ENCODE results near the gene IL3.

The IL3 gene

DNA sequence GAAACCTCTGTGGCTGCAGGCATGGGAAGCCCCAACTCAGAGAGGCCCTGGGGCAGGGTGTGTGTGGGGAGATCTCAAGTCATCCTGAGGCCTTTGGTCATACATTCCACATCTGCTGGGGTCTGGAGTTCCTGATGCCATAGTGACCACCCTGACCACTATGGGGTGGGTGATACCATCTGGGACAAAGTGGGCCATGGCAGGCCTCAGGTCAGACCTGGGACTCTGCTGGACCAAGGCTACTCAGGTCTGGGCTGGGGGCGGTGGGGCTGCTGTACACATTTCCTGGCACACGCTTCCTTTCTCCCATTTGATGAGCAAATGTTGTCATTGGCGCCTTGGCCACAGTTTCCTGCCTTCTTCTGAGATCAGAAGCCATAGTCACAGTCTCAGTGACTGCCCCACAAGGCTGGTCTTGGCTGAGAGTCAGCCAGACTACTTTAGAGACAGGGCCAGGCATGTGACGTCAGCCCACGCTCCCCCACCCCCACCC is 33.9 kb upstream of the IL3 start:
- no peak for DNase-seq (ENCODE audit: low spot score)

- DNase-seq (ENCODE audit: low spot score): no peak
Observed at GRCh38 chr5:132027027-132027426, 33.4 kb upstream of the IL3 start.

GRCh38 chr5:132029609-132030330 is 30.7 kb upstream of the IL3 start:
- no peak for DNase-seq (ENCODE audit: low spot score)

DNA sequence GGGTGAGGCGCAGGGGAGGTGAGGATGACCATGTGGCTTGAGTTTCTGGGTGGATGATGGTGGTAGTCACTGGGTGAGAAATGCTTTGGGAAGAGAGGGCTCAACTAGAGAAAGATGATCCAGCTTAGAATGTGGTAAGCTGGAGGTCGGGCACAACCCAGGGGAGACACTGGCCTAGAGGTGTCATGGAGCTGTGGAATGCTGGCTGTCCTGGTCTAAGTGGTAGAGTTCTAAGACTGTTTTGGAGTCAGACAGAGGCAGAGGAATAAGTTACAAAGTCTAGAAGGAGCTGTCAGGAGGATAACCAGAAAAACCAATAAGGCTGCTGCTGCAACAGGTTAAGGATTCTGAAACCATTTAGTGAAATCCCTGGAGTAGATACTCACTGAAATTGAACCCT is 29.8 kb upstream of the IL3 start:
- no peak for DNase-seq (ENCODE audit: low spot score)

DNA sequence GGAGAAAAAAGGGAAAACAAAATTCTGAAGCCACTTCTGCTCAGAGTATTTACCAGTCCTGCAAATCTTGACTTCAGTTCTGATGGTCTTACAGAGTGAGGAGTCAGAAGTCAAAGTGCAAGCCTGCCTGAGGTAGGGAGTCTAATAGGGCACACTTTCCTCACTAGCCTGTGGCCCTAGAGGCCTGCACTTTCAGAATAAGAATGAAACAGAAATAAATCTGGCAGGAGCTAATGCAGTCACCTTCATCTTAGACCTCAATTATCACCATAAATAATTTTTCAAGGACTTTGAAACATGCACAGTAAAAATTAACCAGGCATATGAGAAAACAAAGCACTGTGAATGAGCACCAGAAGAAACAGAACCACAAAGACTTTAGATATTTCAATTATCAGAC is 28.3 kb upstream of the IL3 start:
- no peak for DNase-seq (ENCODE audit: low spot score)

GRCh38 chr5:132033122-132033521 is 27.3 kb upstream of the IL3 start:
- no peak for DNase-seq (ENCODE audit: low spot score)

GRCh38 chr5:132037353-132037752 is 23.1 kb upstream of the IL3 start:
- no peak for DNase-seq (ENCODE audit: low spot score)

- DNase-seq (ENCODE audit: low spot score): no peak
Observed at GRCh38 chr5:132044207-132044606, 16.2 kb upstream of the IL3 start.

- DNase-seq (ENCODE audit: low spot score): no peak
Observed at GRCh38 chr5:132046880-132047299, 13.6 kb upstream of the IL3 start.

DNA sequence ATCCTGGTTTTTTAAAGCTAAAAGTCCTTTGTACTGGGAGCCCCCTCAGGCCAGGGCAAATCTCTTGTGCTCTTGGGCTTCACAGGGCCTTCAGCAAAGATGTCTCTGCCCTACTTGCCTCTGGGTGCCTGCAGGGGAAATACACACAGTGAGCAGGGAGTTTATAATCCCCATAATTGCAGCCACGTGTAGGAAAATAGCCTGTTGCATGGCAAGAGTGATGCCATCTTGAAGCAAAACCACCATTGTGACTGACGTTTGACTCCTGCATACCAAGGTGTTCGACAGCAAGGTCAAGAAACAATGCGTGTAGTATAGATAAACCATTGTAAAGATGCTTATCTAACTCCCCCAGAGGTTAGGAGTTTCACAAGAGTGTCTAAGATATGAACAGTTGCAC is 11.4 kb upstream of the IL3 start:
- DNase-seq (ENCODE audit: low spot score): no peak

- no peak for DNase-seq (ENCODE audit: low spot score)
Observed at GRCh38 chr5:132049559-132049958, 10.9 kb upstream of the IL3 start.

- no peak for DNase-seq (ENCODE audit: low spot score)
Observed at GRCh38 chr5:132050136-132050535, 10.3 kb upstream of the IL3 start.

DNA sequence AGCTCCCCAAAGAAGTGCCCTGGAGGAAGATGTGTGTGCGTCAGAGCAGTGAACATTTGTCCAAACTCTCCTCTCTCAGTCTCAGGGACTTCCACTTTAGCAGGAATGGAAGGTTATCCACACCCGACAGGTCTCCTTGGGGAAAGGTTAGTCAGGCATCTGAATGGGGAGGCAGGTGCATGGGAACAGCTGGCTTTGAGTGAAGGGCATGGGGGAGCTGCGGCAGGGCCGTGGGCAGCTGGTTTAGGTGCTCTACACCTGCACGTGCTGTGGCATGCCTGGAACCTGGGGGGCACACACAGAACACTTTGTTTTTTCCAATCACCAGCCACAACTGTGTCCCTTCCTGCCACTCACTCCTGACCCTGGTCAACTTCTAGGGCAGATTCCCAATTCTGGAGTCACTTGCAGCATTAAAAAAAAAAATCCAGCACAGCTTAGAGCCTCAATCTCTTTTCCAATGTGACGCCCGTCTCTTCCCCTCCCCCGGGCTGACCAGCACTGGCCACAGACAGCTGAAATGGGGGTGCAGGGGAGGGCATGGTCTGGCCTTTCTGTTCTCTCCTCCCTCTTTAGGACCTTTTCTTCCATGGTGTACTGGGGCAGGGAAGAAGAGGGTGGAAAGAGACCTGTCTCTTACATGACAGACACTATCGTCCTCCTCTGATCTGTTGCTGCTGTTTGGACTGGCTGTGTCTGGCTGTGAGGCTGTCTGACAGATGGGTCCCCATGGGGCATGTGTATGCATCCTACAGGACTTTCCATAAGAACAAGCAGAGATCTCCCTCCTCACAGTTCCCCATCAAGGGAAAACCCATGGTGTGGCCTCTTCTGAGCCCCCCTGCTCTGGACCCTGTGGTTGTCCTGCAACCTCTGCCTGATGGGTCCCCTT is 9.5 kb upstream of the IL3 start:
- DNase-seq (ENCODE audit: low spot score): no peak

- no peak for DNase-seq (ENCODE audit: low spot score)
Observed at GRCh38 chr5:132052520-132052919, 7.9 kb upstream of the IL3 start.

DNA sequence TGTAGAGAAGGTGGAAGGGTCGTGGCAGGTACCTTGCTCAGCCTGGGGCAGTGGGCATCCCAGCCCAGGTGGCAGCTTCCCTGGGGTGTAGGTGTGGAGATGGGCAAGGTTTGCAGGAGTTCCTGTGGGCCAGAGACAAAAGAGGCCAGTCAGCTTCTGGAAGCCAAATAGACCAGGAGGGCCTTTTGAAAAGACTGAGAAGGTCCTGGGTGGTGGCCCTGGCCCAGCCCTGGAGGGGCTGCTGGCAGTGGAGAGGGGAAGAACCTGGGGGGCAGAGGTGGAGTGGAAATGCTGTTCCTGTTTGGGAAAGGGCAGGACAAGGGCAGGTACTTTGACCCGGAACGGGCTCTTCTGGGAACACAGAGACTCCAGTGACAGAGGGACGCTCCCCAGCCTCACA is 7.0 kb upstream of the IL3 start:
- DNase-seq (ENCODE audit: low spot score): no peak

DNA sequence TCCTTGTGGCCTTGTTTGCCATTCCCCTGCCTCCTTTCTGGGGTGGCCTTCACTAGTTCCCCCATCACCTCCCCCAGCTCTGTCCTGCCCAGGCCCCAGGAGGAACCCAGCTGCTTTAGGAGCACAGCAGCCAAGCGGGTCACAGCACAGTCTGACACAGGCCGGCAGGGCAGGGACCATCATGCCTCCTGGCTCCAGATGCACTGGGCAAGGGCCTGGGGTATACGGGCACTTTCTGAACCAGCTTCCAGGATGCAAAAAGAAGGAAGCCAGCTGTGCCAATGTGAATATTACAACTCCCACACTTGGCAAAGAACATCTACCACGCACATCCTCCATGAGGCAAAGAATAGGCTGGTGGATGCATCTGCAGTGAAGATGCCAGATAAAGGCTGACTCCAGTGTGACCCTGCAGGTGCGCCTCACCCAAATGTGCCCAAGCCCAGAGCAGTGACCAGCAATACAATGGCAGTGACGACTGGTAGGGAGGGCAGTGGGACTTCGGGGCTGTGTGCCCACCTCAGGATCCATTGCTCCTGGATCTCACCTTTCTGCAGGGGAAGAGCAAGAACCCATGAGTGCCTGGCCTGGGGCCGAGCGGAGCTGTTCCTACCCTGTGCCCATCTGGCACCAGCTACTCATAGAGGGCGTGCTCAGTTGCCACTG is 6.3 kb upstream of the IL3 start:
- no peak for DNase-seq (ENCODE audit: low spot score)

DNA sequence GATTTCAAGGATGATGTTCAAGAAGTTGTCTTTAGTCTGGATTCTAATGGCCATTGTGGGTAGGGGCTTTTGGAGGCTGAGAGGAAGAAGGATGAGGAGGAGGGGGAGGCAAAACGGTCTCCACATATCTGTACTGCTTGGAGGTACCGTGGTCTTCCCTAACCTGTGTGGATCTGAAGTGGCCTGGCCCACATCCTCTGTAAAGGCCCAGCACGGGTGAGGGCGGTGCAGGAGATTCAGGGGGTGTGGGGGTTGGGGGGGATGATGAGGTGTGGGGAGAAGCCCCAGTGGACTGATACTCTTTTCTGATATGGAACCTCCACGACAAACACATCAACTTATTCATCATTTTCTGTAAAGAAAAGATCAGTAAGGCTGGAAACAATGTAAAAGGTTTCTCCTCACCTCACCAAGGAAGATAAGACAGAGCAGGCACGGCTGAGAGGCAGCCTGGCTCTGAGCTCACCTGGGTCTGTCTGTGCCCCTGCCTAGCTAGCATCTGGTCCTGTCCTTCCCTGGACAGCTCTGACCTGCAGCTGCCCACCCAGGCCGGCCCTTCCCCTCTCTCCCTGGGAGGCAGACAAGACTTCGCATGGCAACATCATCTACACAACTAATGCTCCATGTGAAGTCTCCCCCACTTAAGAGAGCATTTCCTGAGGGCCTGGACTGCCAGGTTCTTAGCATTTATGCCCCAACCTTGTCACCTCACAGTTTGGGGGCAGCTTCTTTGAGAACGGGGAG is 5.6 kb upstream of the IL3 start:
- DNase-seq (ENCODE audit: low spot score): no peak

DNA sequence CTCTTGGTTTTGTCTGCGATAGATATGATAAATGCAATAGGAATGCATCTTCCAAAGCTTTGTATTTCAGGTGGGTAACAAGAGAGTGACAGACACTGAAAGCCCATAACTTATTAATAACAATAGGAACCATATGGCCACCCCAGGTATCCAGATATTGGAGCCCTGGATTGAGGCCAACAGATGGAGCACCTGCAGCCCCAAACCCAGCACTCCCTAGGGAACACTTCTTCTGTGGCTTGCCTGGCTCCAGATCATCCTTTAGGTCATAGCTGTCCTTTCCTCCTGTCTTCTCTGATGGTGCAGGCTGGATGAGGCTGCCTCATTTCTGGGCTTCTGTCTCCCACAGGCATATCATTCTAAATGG is 5.0 kb upstream of the IL3 start:
- DNase-seq (ENCODE audit: low spot score): no peak

DNA sequence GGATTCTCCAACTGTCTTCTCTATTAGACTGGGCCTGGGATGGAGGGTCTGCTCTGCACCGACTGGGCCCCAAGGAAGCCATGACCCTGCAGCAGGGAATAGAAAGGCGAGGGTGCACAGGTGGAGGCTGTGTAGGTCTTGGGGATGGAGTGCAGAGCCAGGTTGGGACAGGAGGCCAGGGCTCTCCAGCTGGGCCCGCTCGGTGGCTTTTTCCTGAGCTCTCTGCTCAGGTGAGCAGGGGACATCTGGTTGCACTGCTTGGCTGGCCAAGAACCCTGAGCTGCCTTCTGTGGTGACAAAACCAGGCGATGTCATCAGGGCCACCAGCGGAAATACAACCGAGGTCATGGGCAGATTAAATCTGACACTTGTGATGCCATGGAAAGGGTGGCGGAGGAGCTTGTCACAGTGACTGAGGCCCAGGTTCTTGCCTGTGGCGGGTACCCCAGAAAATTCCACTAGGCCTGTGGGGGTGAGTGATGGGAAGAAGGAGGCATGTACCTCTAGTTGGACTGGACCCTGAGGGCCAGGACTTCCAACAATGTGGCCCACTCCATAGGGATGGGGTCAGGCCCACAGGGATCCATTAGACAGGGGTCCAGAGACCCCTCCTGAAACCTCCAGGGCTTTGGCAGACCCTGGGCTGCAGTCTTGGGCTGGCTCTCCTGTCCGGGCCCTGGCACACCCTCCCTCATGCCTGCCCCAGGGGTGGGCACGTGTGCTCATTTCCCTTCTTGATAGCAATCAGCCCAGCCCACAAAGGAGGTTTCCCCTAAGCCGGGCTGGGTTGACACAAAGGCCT is 4.4 kb upstream of the IL3 start:
- no peak for DNase-seq (ENCODE audit: low spot score)

GRCh38 chr5:132056610-132057497 is 3.6 kb upstream of the IL3 start:
- DNase-seq (ENCODE audit: low spot score): no peak

Measured in AG08395 (cell line).